Endothelial cell of umbilical vein (primary cell): ENCODE results near the gene DIPK1A. TPM values are rescaled to one million over a fixed set of nuclear protein-coding genes. Genes with fewer than 3 reads are reported as not detected.

Source experiments
- BruUV-seq: library from RNA; stranded (reverse); fragments of 400-500 nt; replicated peaks from 2 replicates; lab custom pipeline; 2021; lab: Mats Ljungman, UMichigan
- CTCF ChIA-PET: fragments of 300-600, 350-600 bp; sonication (Branson Sonifier 250); formaldehyde crosslinking; loops from one replicate; lab custom pipeline; 2021; ENCODE audit warnings: antibody characterized with exemption, inconsistent platforms; lab: Charles Lee
- POLR2A ChIA-PET: fragments of 300-600, 350-600 bp; sonication (Branson Sonifier 250); formaldehyde crosslinking; loops from one replicate; lab custom pipeline; 2021; ENCODE audit warnings: antibody characterized with exemption, inconsistent platforms; lab: Charles Lee
- DNase-seq: peaks from one replicate; pipeline ENCODE4 v3.0.0-alpha.2; 2011; ENCODE audit warnings: low read depth, low spot score
- FAIRE-seq: peaks from 2 replicates; lab custom pipeline; 2011; peaks lifted over from hg19 to GRCh38; lab: Jason Lieb, UNC
- H2AFZ ChIP-seq: 2 replicates; pipeline ENCODE4 v1.6.0; 2012; ENCODE audit warnings: low read depth, low read length, control low read depth, inconsistent platforms
- H3K27ac ChIP-seq: 2 replicates; pipeline ENCODE4 v1.5.1; 2011; ENCODE audit warnings: low read depth, mild to moderate bottlenecking, control low read depth, low read length, moderate library complexity; ENCODE audit not compliant: insufficient read depth
- H3K27me3 ChIP-seq, 2 experiments: 2 replicates each; pipeline versions ENCODE4 v1.6.0 to v1.6.1; 2011; ENCODE audit warnings: low read length in 2 of 2, mixed read lengths in 1 of 2; ENCODE audit not compliant: control insufficient read depth in 2 of 2, insufficient read depth in 2 of 2
- H3K36me3 ChIP-seq, 2 experiments: 2 replicates in 1 of 2; 3 replicates in 1 of 2; pipeline ENCODE4 v1.5.1; 2011; ENCODE audit warnings: low read length in 2 of 2, mild to moderate bottlenecking in 1 of 2, moderate library complexity in 1 of 2; ENCODE audit not compliant: control insufficient read depth in 2 of 2, insufficient read depth in 2 of 2; ENCODE audit errors: extremely low read depth in 1 of 2
- H3K4me1 ChIP-seq: 3 replicates; pipeline ENCODE4 v1.5.1; 2011; ENCODE audit warnings: mild to moderate bottlenecking, low read length; ENCODE audit not compliant: control insufficient read depth, insufficient read depth; ENCODE audit errors: extremely low read depth
- H3K4me2 ChIP-seq: 2 replicates; pipeline ENCODE4 v1.6.1; 2011; ENCODE audit warnings: low read length, control low read depth, mixed read lengths; ENCODE audit not compliant: insufficient read depth
- H3K4me3 ChIP-seq, 3 experiments: fragments of 200-600 bp in 1 of 3; sonication (generic), shearing (Covaris generic) in 1 of 3; replicated peaks in 1 of 3; 2 replicates each; pipeline ENCODE4 v1.5.1; 2011 to 2016; ENCODE audit warnings: control low read depth in 3 of 3, low read length in 3 of 3, mild to moderate bottlenecking in 2 of 3, inconsistent platforms in 1 of 3, low read depth in 1 of 3, moderate library complexity in 1 of 3; ENCODE audit not compliant: insufficient read depth in 1 of 3
- H3K79me2 ChIP-seq: 2 replicates; pipeline ENCODE4 v1.6.0; 2012; ENCODE audit warnings: low read length, inconsistent platforms; ENCODE audit not compliant: control insufficient read depth, insufficient read depth
- H3K9ac ChIP-seq: replicated peaks from 2 replicates; pipeline ENCODE3; 2011; ENCODE audit warnings: low read length, control low read depth; ENCODE audit not compliant: insufficient read depth; ENCODE audit errors: extremely low read depth
- H3K9me1 ChIP-seq: replicated peaks from 3 replicates; pipeline ENCODE4 v1.6.0; 2011; ENCODE audit warnings: mild to moderate bottlenecking, low read length; ENCODE audit not compliant: control insufficient read depth, insufficient read depth; ENCODE audit errors: extremely low read depth
- H3K9me3 ChIP-seq: replicated peaks from 2 replicates; pipeline ENCODE4 v1.5.1; 2012; ENCODE audit warnings: low read length, inconsistent platforms; ENCODE audit not compliant: control insufficient read depth, insufficient read depth
- H4K20me1 ChIP-seq: replicated peaks from 2 replicates; pipeline ENCODE3; 2011; ENCODE audit warnings: mild to moderate bottlenecking, low read length; ENCODE audit not compliant: control insufficient read depth, insufficient read depth; ENCODE audit errors: extremely low read depth
- EZH2 ChIP-seq: IDR thresholded peaks from 2 replicates; pipeline ENCODE4 v1.6.1; 2012; ENCODE audit warnings: borderline replicate concordance, low read depth, mild to moderate bottlenecking, moderate library complexity, low read length, inconsistent platforms; ENCODE audit not compliant: severe bottlenecking
- FOS ChIP-seq: IDR thresholded peaks from 2 replicates; pipeline ENCODE4 v1.6.1; 2011; ENCODE audit warnings: mild to moderate bottlenecking, low read length, moderate library complexity, borderline replicate concordance; ENCODE audit not compliant: insufficient read depth
- GATA2 ChIP-seq: IDR thresholded peaks from 2 replicates; pipeline ENCODE4 v1.7.0; 2011; ENCODE audit warnings: low read depth, mild to moderate bottlenecking, moderate library complexity, mixed read lengths, low read length; ENCODE audit not compliant: insufficient read length, insufficient read depth
- JUN ChIP-seq: IDR thresholded peaks from 2 replicates; pipeline ENCODE4 v1.6.1; 2011; ENCODE audit warnings: borderline replicate concordance, low read depth; ENCODE audit not compliant: insufficient read length, insufficient read depth
- MYC ChIP-seq: IDR thresholded peaks from one replicate; pipeline ENCODE4 v1.6.1; 2011; ENCODE audit warnings: mild to moderate bottlenecking, low read depth, low read length
- POLR2A ChIP-seq: IDR thresholded peaks from 2 replicates; pipeline ENCODE4 v1.6.1; 2012; ENCODE audit warnings: low read depth, mild to moderate bottlenecking, control low read depth, low read length
- POLR2AphosphoS5 ChIP-seq: IDR thresholded peaks from 2 replicates; pipeline ENCODE4 v1.6.1; 2012; ENCODE audit warnings: low read depth, mild to moderate bottlenecking, control low read depth, low read length, moderate library complexity; ENCODE audit not compliant: insufficient read depth
- dilution Hi-C: fragments of 300-500 bp; cut with MboI; formaldehyde crosslinking; loops from one replicate; pipeline ENCODE4 v1.15.0; 2019; ENCODE audit warnings: low sequenced_read_pairs; ENCODE audit not compliant: extremely low pct_ligation_motif_present
- intact Hi-C: fragments of 100-400 bp; cut with micrococcal nuclease; formaldehyde crosslinking; loops from one replicate; pipeline ENCODE4 v1.10.0; 2022
- polyA plus RNA-seq, 4 experiments: library from polyadenylated mRNA; depleted of rRNA in 3 of 4; stranded (reverse) in 3 of 4; unstranded in 1 of 4; fragments of >200 nt; gene quantifications; 2 replicates each; pipeline versions ENCODE4 v1.2.1 to v1.2.3, GENCODE V29; 2011 to 2012; ENCODE audit warnings: missing spikeins in 1 of 4
- total RNA-seq: library from RNA; stranded (reverse); gene quantifications from 2 replicates; pipeline ENCODE4 v1.2.3, GENCODE V29; 2021
- TF ChIP-seq, protein P1 (sequence below): IDR thresholded peaks from 2 replicates; pipeline ENCODE4 v1.6.1; 2011; ENCODE audit not compliant: insufficient read depth, insufficient read length
- TF ChIP-seq, protein P2 (sequence below), 2 donors: IDR thresholded peaks; 1 replicate in 1 of 2; 2 replicates in 1 of 2; pipeline ENCODE4 v1.5.1; 2011; ENCODE audit warnings: low read length in 2 of 2, mild to moderate bottlenecking in 2 of 2, moderate library complexity in 2 of 2, control low read depth in 1 of 2, inconsistent platforms in 1 of 2, low read depth in 1 of 2; ENCODE audit not compliant: insufficient read depth in 1 of 2; ENCODE audit errors: extremely low read depth in 1 of 2

The DIPK1A gene
- total and polyA plus RNA-seq, 2 donors (not counting 3 experiments of a cell fraction or from before 2014, with no cell fraction given), result 0.25 to 0.93 TPM

DNA sequence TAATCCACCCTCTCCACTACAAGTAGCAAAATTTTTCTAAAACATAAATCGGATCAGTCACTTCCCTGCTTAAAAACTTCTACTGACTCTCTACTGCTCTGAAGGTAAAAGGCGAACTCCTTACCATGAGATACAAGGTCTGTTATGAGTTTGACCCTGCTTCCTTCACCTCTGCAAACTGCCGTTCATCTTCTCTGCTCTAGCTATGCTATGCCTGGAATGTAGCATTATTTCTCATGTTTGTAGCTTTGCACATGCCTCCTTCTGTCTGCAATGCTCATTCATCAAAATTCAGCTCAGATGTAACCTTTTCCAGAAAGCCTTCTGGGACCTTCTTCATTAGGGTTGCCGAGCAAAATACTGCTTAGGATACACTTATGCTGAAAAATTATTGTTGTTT, 98.7 kb downstream of the DIPK1A start:
- BruUV-seq, result no TSS peak
- no peak overlapping the region for H3K4me2 ChIP-seq
- no peaks in the 10 kb centered on the region for H3K9me1 ChIP-seq
- dilution Hi-C loops (no loop called here), intact Hi-C loops (no loop called here)
- FAIRE-seq, result no peak
- POLR2A ChIA-PET, result no interaction called here
- H3K27ac ChIP-seq, result no peak overlapping the region
- H3K9me3 ChIP-seq, result no peaks in the 10 kb centered on the region
- H3K4me3 ChIP-seq, result no peak overlapping the region
- CTCF ChIA-PET, result interaction anchor here (0.5 to 9.3 kb wide), 4 partner anchors 131 to 200 kb away, joined by 3 to 56 read pairs (median 6); no protein-coding TSS in a partner anchor
- no peak overlapping the region for H3K9ac ChIP-seq
- H3K36me3 ChIP-seq, result no peaks in the 10 kb centered on the region
- H2AFZ ChIP-seq, result no peak overlapping the region
- H3K27me3 ChIP-seq, result peaks cover 2 to 4% of the 10 kb centered on the region in 2 experiments
- H3K79me2 ChIP-seq, result no peaks in the 10 kb centered on the region
- no peaks in the 10 kb centered on the region for H3K4me1 ChIP-seq
- TF ChIP-seq JUN (no peak), GATA2 (no peak), FOS (no peak), EZH2 (no peak), POLR2AphosphoS5 (no peak), POLR2A (no peak), MYC (no peak)
- TF ChIP-seq, protein P1, sequence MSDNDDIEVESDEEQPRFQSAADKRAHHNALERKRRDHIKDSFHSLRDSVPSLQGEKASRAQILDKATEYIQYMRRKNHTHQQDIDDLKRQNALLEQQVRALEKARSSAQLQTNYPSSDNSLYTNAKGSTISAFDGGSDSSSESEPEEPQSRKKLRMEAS, result no peak
- TF ChIP-seq, protein P2, sequence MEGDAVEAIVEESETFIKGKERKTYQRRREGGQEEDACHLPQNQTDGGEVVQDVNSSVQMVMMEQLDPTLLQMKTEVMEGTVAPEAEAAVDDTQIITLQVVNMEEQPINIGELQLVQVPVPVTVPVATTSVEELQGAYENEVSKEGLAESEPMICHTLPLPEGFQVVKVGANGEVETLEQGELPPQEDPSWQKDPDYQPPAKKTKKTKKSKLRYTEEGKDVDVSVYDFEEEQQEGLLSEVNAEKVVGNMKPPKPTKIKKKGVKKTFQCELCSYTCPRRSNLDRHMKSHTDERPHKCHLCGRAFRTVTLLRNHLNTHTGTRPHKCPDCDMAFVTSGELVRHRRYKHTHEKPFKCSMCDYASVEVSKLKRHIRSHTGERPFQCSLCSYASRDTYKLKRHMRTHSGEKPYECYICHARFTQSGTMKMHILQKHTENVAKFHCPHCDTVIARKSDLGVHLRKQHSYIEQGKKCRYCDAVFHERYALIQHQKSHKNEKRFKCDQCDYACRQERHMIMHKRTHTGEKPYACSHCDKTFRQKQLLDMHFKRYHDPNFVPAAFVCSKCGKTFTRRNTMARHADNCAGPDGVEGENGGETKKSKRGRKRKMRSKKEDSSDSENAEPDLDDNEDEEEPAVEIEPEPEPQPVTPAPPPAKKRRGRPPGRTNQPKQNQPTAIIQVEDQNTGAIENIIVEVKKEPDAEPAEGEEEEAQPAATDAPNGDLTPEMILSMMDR (IDR thresholded peaks at IDR 0.05; ENCODE audit: extremely low read depth in 1 of 2, insufficient read depth in 1 of 2, low read depth in 1 of 2, low read length in 2 of 2), result no peak
- DNase-seq, result no peak
- H4K20me1 ChIP-seq, result no peaks in the 10 kb centered on the region
